ENCODE results near the gene LRRC28. TPM values are rescaled to one million over a fixed set of nuclear protein-coding genes. Genes with fewer than 3 reads are reported as not detected.

LRRC28 gene
- total and polyA plus RNA-seq, 4 donors, result 7.7 to 66.1 (median 13.0) TPM

- Histone ChIP-seq H3K9me3 (ENCODE audit: control insufficient read depth in 4 of 4, insufficient read depth in 3 of 4, low read length in 3 of 4) (peaks cover 0 to 1% (median 0%) of the 10 kb centered on the region in 4 donors), H3K4me1 (ENCODE audit: control insufficient read depth in 5 of 5, insufficient read depth in 5 of 5, low read length in 5 of 5) (peaks cover 0 to 23% (median 2%) of the 10 kb centered on the region in 5 donors), H3K27ac (ENCODE audit: low read depth in 1 of 2, low read length in 1 of 2) (no peak overlapping the region), H3K4me3 (no peak overlapping the region), H3K9ac (ENCODE audit: insufficient read depth in 1 of 2, low read length in 2 of 2) (no peak overlapping the region), H3K27me3 (ENCODE audit: control insufficient read depth in 3 of 3, insufficient read depth in 3 of 3, low read length in 2 of 3) (no peaks in the 10 kb centered on the region), H3K36me3 (ENCODE audit: control insufficient read depth in 4 of 4, insufficient read depth in 4 of 4, low read length in 4 of 4) (peaks cover 0 to 3% (median under 1%) of the 10 kb centered on the region in 4 donors)
- TF ChIP-seq CTCF (IDR thresholded peaks at IDR 0.05; ENCODE audit: control extremely low read depth, extremely low read depth), result no peak
- DNase-seq, result no peak
- WGBS, 2 donors, result 70 to 75% methylated on average over 3 of the region's 3 CpGs
- ATAC-seq (ENCODE audit: insufficient read depth, low FRiP score), result no peak
Observed at GRCh38 chr15:99247062-99247461, 4.2 kb upstream of the LRRC28 start.

DNA sequence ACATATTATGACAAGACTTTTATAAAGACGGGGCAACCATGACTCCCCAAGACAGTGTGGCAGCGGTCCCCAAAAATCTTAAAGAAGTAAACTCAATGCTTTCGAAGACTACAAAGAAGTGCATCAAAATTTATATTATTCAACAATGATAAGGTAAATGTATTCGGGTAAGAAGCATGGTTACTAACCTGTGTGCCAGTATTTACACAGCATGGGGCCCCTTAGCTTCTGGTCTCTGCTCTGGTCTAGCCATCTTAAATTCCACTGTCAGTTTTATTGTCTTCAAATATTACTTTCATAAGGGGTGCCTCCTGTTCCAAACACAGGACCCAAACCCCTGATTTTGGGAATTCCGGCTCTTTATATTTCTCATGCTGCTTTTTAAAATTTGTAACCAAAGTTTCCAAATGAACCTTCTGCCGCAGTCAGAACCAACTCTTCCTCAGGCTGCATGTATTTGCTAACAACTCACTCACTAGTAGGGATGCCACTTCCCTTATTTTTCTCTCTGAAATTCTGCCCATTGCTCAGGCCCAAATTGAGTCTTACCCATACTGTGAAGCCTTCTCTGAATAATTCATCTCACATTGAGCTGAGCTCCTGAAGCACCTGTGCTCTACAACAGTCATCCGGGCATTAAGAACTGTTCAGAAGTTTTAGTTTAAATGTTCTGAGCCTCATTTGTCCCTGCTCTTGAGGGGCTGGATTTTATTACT is 3.1 kb upstream of the LRRC28 start:
- H3K27ac ChIP-seq (ENCODE audit: low read depth in 1 of 2, low read length in 1 of 2), result no peak overlapping the region
- no peak for TF ChIP-seq CTCF (IDR thresholded peaks at IDR 0.05; ENCODE audit: control extremely low read depth, extremely low read depth)

DNA sequence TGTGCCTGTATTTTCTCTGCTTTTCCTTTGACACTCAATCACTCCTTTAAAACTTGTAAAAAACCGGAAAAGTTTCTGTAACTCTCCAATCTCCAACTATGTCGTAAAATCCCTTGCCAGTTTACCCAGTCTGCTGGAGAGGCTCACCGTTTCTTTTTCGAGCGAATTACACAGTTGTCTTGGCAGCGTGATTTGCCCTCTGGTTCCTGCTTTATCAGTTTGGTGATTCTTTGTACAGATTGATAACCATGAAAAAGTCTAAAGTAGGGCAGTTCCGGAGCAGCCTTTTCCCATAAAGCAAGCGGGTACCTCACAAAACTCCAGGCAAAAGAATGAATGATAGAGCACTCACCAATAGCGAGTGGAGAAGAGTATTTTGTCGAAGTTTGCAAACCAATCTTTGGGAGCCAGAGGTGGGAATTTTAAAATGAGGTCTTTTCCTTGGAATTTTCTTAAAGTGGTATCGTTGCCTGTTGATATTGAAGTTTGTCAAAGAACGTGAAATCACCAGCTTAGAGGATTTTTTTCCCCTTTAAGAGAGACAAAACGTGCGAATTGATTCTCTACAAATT is 1.9 kb upstream of the LRRC28 start, which contains the start of gene TTC23:
Gene TTC23 (minus strand): TSS at position 312 of the 572 bp plus-strand sequence. CDS start 20,869 bp downstream, outside the sequence.
- peaks cover 2 to 27% (median 6%) of the 10 kb centered on the region in 5 donors for H3K4me1 ChIP-seq (ENCODE audit: control insufficient read depth in 5 of 5, insufficient read depth in 5 of 5, low read length in 5 of 5)
- H3K4me3 ChIP-seq, result peak within 1 kb of the TSS; percentile 59
- peaks cover 0 to 1% (median 0%) of the 10 kb centered on the region in 4 donors for H3K9me3 ChIP-seq (ENCODE audit: control insufficient read depth in 4 of 4, insufficient read depth in 3 of 4, low read length in 3 of 4)
- no peak for TF ChIP-seq CTCF (IDR thresholded peaks at IDR 0.05; ENCODE audit: control extremely low read depth, extremely low read depth)
- peak within 1 kb of the TSS; percentile 79 to 99 for H3K27ac ChIP-seq (ENCODE audit: low read depth in 1 of 2, low read length in 1 of 2)
- ATAC-seq (ENCODE audit: insufficient read depth, low FRiP score) (peak; percentile 5), DNase-seq (peak; percentile 56 to 96 (median 95))
- peaks cover 0 to 3% (median under 1%) of the 10 kb centered on the region in 4 donors for H3K36me3 ChIP-seq (ENCODE audit: control insufficient read depth in 4 of 4, insufficient read depth in 4 of 4, low read length in 4 of 4)
- H3K9ac ChIP-seq (ENCODE audit: insufficient read depth in 1 of 2, low read length in 2 of 2), result peak within 1 kb of the TSS; percentile 81 to 99
- no peaks in the 10 kb centered on the region for H3K27me3 ChIP-seq (ENCODE audit: control insufficient read depth in 3 of 3, insufficient read depth in 3 of 3, low read length in 2 of 3)
- WGBS, 2 donors, result 7 to 17% methylated on average over 14 of the region's 14 CpGs

More for the DNA sequence above, 3.1 kb upstream of the LRRC28 start:
- Histone ChIP-seq H3K9ac (ENCODE audit: insufficient read depth in 1 of 2, low read length in 2 of 2) (peak overlapping the region; percentile 30 to 96), H3K4me3 (no peak overlapping the region), H3K27me3 (ENCODE audit: control insufficient read depth in 3 of 3, insufficient read depth in 3 of 3, low read length in 2 of 3) (no peaks in the 10 kb centered on the region), H3K36me3 (ENCODE audit: control insufficient read depth in 4 of 4, insufficient read depth in 4 of 4, low read length in 4 of 4) (peaks cover 0 to 3% (median under 1%) of the 10 kb centered on the region in 4 donors), H3K4me1 (ENCODE audit: control insufficient read depth in 5 of 5, insufficient read depth in 5 of 5, low read length in 5 of 5) (peaks cover 2 to 27% (median 6%) of the 10 kb centered on the region in 5 donors), H3K9me3 (ENCODE audit: control insufficient read depth in 4 of 4, insufficient read depth in 3 of 4, low read length in 3 of 4) (peaks cover 0 to 1% (median 0%) of the 10 kb centered on the region in 4 donors)
- WGBS, 2 donors, result 80 to 83% methylated on average over 7 of the region's 7 CpGs
- no peak for DNase-seq
- no peak for ATAC-seq (ENCODE audit: insufficient read depth, low FRiP score)
